Anterior cingulate cortex (tissue), 58 donors: ENCODE measurements around the gene KHDC1.
"Not testable (repeated sequence)": the region's sequence is repeated elsewhere in the genome, so short reads cannot be mapped to it uniquely, and the experiment has no call there.

Experiments
- DNase-seq, 58 donors: peaks; one replicate each; lab custom pipeline; 2025; lab: John Stamatoyannopoulos, UW

The KHDC1 gene

GRCh38 chr6:73252703-73253102, 10.3 kb downstream of the KHDC1 start:
- DNase-seq = no peak

DNA sequence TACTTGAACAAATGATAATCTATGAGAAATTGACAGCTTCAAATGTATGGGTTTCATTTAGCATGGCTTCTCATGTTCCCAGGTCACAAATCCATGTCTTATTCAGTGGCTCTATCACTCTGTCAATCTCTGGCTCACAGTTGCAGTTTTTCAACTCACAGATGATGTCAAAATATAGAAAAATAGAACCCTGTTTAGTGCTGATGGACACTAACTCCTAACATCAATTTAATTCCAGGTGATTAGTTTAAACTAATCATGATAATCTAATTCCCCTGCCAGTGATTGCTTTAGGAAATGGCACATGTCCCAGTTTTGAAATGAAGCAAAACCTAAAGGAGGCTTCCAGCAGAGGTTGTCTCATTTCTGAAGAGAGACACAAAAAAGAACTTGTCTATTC, 13.0 kb downstream of the KHDC1 start:
- DNase-seq = no peak

DNA sequence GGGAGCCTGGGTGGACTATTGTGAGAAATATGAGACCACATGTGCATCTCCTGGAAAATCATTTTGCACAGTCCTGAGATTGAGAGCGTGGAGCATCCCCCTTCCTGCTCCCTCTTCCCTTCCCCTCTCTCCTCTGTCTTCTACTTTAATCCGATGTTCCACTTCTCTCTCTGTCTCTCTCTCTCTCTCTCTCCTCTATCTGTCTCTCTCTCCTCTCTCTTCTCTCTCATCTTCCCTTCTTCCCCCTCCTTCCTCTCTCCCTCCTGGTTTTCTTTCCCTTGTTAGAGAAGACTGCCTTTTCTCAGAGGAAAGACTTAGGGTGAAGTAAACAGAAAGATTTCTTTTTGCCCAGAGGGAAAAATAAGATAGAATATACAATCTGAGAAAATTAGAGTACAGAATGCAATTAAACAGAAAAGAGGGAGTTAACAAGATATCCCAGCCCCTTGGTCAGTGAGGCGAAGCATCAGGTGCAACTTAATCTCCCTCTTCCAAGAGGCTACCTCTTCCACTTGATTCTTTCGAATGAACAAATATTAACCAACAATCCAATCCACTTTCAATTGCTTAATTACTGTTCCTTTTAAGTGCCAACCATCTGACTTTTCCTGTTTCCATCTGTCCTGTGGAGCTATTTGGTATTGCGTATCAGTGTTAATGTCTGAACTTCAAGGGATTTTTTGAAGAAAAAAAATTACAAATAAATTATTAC, 14.6 kb downstream of the KHDC1 start:
- no peak for DNase-seq

- DNase-seq = no peak
These were observed 21.0 kb downstream of the KHDC1 start for GRCh38 chr6:73242001-73242400.

DNA sequence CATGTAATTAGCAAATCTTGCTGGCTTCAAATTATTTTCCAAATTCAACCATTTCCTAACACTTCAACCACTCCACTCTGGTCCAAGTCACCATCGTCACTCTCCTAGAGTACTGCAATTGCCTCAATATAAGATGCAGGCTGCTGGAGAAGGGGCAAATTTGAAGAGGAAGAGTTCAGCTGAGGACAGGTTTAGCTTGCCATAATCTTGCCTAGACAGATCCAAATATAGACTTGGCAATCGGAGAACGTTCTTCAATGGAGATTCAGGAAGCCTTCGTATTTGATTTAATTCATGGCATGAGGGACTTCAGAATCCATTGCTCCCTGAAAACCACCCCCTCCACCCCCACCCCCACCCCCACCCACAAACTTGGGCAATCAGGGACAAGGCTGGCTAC, 22.3 kb downstream of the KHDC1 start:
- DNase-seq = no peak

- DNase-seq = no peak
These were observed 26.7 kb downstream of the KHDC1 start for GRCh38 chr6:73236144-73236750.

- no peak for DNase-seq
These were observed 28.3 kb downstream of the KHDC1 start for GRCh38 chr6:73234733-73235132.

DNA sequence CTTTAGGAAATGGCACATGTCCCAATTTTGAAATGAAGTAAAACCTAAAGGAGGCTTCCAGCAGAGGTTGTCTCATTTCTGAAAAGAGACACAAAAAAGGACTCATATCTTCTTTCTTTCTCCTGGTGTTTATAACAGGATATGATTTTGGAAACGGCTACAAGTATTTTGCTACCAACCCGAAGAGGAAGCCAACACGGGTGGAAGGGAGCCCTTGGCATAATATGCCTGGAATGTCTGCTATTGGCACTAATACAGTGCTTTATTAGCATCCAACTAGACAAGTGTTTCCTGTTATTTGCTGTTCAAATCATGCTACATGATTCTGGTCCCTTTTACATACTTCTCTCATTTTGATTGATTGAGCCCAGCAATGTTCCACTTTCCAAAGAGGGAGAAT, 29.0 kb downstream of the KHDC1 start:
- DNase-seq = peak in 1 of 58 donors; percentile 0

GRCh38 chr6:73233048-73233447, 29.9 kb downstream of the KHDC1 start:
- no peak for DNase-seq

- no peak for DNase-seq
These were observed 31.0 kb downstream of the KHDC1 start for GRCh38 chr6:73231986-73232391.

GRCh38 chr6:73227606-73228255, 35.3 kb downstream of the KHDC1 start:
- no peak for DNase-seq

- DNase-seq = no peak
These were observed 37.6 kb downstream of the KHDC1 start, which contains the start of gene KHDC1L for GRCh38 chr6:73225396-73225795. KHDC1L (minus strand) TSS chr6:73225496; CDS start chr6:73225408, 88 bp downstream.

DNA sequence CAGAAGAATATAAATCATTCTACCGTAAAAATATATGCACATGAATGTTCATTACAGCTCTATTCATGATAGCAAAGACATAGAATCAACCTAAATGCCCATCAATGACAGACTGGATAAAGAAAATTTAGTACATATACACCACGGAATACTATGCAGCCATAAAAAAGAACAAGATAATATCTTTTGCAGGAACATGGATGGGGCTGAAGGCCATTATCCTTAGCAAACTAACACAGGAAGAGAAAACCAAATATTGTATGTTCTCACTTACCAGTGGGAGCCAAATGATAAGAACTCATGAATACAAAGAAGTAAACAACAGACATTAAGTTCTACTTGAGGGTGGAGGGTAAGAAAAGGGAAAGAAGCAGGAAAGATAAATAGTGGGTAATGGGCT, 46.1 kb downstream of the KHDC1 start:
- DNase-seq = no peak

- DNase-seq = no peak
These were observed 53.9 kb downstream of the KHDC1 start for GRCh38 chr6:73209117-73209516.

GRCh38 chr6:73207221-73207837, 55.7 kb downstream of the KHDC1 start:
- no peak for DNase-seq

DNA sequence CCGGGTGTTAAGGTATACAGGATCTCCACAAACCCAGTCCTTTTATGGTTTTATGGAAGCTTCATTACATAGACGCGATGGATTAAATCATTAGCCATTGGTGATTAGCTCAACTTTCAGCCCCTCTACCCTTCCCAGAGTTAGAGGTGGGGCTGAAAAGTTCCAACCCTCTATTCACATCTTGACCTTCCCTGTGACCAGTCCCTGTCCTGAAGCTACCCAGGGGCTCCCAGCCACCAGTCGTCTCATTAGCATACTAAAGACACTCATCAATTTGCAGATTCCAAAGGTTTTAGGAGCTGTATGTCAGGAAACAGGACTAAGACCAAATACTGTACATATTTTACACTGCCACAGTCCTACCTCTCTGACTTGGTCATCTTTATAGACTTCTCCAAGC, 58.7 kb downstream of the KHDC1 start:
- DNase-seq = no peak

GRCh38 chr6:73203098-73203497, 59.9 kb downstream of the KHDC1 start:
- DNase-seq = no peak

DNA sequence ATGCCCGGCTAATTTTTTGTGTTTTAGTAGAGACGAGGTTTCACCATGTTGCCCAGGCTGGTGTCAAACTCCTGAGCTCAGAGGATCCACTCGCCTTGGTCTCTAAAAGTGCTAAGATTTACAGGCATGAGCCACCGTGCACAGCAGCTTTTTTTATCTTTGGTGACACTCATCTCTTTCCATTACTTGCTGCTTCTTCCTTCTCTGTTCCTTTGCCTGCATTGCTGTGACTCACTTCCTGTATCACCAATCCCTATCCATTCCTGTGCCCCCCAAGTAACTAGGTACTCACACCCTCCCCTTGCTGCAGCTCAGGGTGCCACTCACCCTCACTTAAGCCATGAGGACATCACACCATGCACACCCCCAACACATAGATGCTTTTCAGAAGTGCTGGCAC, 62.3 kb downstream of the KHDC1 start:
- DNase-seq = no peak

GRCh38 chr6:73200247-73200646, 62.7 kb downstream of the KHDC1 start:
- no peak for DNase-seq

DNA sequence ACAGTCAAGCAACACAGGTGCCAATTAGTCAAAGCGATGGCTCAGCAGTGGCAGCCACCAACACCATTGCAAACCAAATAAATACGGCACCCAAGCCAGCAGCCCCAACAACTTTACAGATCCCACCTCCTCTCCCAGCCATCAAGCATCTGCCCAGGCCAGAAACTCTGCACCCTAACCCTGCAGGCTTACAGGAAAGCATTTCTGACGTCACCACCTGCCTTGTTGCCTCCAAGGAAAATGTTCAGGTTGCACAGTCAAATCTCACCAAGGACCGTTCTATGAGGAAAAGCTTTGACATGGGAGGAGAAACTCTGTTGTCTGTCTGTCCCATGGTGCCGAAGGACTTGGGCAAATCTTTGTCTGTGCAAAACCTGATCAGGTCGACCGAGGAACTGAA, 68.3 kb downstream of the KHDC1 start:
- DNase-seq = no peak

DNA sequence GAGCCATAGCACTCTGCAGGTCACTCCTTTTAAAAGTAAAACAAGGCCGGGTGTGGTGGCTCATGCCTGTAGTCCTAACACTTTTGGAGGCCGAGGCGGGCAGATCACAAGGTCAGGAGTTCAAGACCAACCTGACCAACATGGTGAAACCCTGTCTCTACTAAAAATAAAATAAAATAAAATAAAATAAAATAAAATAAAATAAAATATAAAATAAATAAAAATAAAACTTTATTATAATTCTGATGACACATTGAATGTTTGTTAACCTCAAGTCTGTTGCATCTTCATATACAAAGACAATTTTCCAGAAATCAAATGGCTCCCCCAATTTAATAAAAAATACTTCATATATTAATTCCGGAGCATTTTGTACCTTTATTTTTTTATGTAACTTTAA, 69.7 kb downstream of the KHDC1 start:
- not testable (repeated sequence) for DNase-seq
